Caco-2 (cell line): Measurements from ENCODE around the gene CENPQ. TPM values are rescaled to one million over a fixed set of nuclear protein-coding genes. Genes with fewer than 3 reads are reported as not detected.
A peak's percentile ranks its signal among the peaks of the same experiment; 100 is the strongest.

ENCODE experiments used
- BruUV-seq: library from RNA; stranded (reverse); fragments of 400-500 nt; replicated peaks from 2 replicates; lab custom pipeline; 2021; lab: Mats Ljungman, UMichigan
- CTCF ChIA-PET: fragments of 300-600 bp; sonication (Branson Sonifier 250); formaldehyde crosslinking; loops from one replicate; lab custom pipeline; 2022; ENCODE audit warnings: antibody characterized with exemption; lab: Charles Lee
- POLR2A ChIA-PET: fragments of 300-600 bp; sonication (Branson Sonifier 250); formaldehyde crosslinking; loops from one replicate; lab custom pipeline; 2022; ENCODE audit warnings: antibody characterized with exemption; lab: Charles Lee
- DNase-seq, 2 experiments: peaks; one replicate each; pipeline versions ENCODE4 v3.0.0 to v3.0.0-alpha.2; 2020 to 2022
- H3K27me3 ChIP-seq: replicated peaks from 2 replicates; pipeline ENCODE4 v1.6.0; 2011; ENCODE audit warnings: low read length; ENCODE audit not compliant: control insufficient read depth, insufficient read depth
- H3K36me3 ChIP-seq: 2 replicates; pipeline ENCODE4 v1.5.1; 2011; ENCODE audit warnings: low read length; ENCODE audit not compliant: control insufficient read depth, insufficient read depth
- H3K4me1 ChIP-seq: fragments of 250-450 bp; sonication (Bioruptor Pico); 2 replicates; pipeline ENCODE4 v1.5.1; 2020; ENCODE audit warnings: mild to moderate bottlenecking
- H3K4me3 ChIP-seq: 2 replicates; pipeline ENCODE4 v1.5.1; 2011; ENCODE audit warnings: low read depth, mild to moderate bottlenecking, control low read depth, low read length
- H3K9me3 ChIP-seq: fragments of 250-450 bp; sonication (Bioruptor Pico); 2 replicates; pipeline ENCODE4 v1.5.1; 2020; ENCODE audit warnings: mild to moderate bottlenecking, moderate library complexity
- H3K27ac Mint-ChIP-seq: one replicate; pipeline ENCODE4 v1.8.0; 2022; ENCODE audit warnings: mixed read lengths; ENCODE audit not compliant: unreplicated experiment
- H3K27me3 Mint-ChIP-seq: one replicate; pipeline ENCODE4 v1.8.0; 2022; ENCODE audit warnings: mixed read lengths; ENCODE audit not compliant: insufficient read depth, unreplicated experiment
- H3K36me3 Mint-ChIP-seq: one replicate; pipeline ENCODE4 v1.8.0; 2022; ENCODE audit warnings: mild to moderate bottlenecking, mixed read lengths; ENCODE audit not compliant: insufficient read depth, unreplicated experiment
- H3K4me1 Mint-ChIP-seq: one replicate; pipeline ENCODE4 v1.8.0; 2022; ENCODE audit warnings: low read depth, mixed read lengths; ENCODE audit not compliant: unreplicated experiment
- H3K4me3 Mint-ChIP-seq: one replicate; pipeline ENCODE4 v1.8.0; 2022; ENCODE audit warnings: mild to moderate bottlenecking, moderate library complexity, mixed read lengths; ENCODE audit not compliant: unreplicated experiment
- H3K9me3 Mint-ChIP-seq: one replicate; pipeline ENCODE4 v1.8.0; 2022; ENCODE audit warnings: mixed read lengths; ENCODE audit not compliant: unreplicated experiment
- intact Hi-C: fragments of 100-400 bp; cut with micrococcal nuclease; formaldehyde crosslinking; loops from one replicate; pipeline ENCODE4 v1.10.0; 2022; ENCODE audit not compliant: unreplicated experiment
- total RNA-seq: library from RNA; stranded (reverse); gene quantifications from 2 replicates; pipeline ENCODE4 v1.2.3, GENCODE V29; 2022
- TF ChIP-seq, protein P1 (sequence below), 2 experiments: fragments of 200-600 bp in 1 of 2; IDR thresholded peaks; 1 replicate in 1 of 2; 2 replicates in 1 of 2; pipeline versions ENCODE4 v1.5.1 to v1.8.0; 2011 to 2022; ENCODE audit warnings: antibody characterized with exemption in 1 of 2, control low read depth in 1 of 2, inconsistent platforms in 1 of 2, low read depth in 1 of 2, low read length in 1 of 2, mild to moderate bottlenecking in 1 of 2, moderate library complexity in 1 of 2; ENCODE audit not compliant: insufficient read depth in 1 of 2, severe bottlenecking in 1 of 2, unreplicated experiment in 1 of 2

Gene CENPQ
- total RNA-seq, 1 experiment from 2014 or later, result 13.4 TPM

GRCh38 chr6:49504666-49505065 lies 41.5 kb downstream of the CENPQ start:
- H3K4me1 ChIP-seq, result no peaks in the 10 kb centered on the region
- H3K27me3 Mint-ChIP-seq, result no peaks in the 10 kb centered on the region
- peaks cover 9% of the 10 kb centered on the region for H3K4me1 Mint-ChIP-seq
- CTCF ChIA-PET, result no interaction called here
- H3K4me3 Mint-ChIP-seq, result no peak overlapping the region
- H3K36me3 Mint-ChIP-seq, result no peaks in the 10 kb centered on the region
- TF ChIP-seq, protein P1, sequence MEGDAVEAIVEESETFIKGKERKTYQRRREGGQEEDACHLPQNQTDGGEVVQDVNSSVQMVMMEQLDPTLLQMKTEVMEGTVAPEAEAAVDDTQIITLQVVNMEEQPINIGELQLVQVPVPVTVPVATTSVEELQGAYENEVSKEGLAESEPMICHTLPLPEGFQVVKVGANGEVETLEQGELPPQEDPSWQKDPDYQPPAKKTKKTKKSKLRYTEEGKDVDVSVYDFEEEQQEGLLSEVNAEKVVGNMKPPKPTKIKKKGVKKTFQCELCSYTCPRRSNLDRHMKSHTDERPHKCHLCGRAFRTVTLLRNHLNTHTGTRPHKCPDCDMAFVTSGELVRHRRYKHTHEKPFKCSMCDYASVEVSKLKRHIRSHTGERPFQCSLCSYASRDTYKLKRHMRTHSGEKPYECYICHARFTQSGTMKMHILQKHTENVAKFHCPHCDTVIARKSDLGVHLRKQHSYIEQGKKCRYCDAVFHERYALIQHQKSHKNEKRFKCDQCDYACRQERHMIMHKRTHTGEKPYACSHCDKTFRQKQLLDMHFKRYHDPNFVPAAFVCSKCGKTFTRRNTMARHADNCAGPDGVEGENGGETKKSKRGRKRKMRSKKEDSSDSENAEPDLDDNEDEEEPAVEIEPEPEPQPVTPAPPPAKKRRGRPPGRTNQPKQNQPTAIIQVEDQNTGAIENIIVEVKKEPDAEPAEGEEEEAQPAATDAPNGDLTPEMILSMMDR (IDR thresholded peaks at IDR 0.05; ENCODE audit: insufficient read depth in 1 of 2, low read depth in 1 of 2, low read length in 1 of 2, severe bottlenecking in 1 of 2, unreplicated experiment in 1 of 2), result no peak
- intact Hi-C loops, result no loop called here
- no peaks in the 10 kb centered on the region for H3K36me3 ChIP-seq
- no peak overlapping the region for H3K27ac Mint-ChIP-seq
- no TSS peak for BruUV-seq
- DNase-seq, result no peak
- H3K4me3 ChIP-seq, result no peak overlapping the region
- POLR2A ChIA-PET, result no interaction called here
- H3K27me3 ChIP-seq, result no peaks in the 10 kb centered on the region
- H3K9me3 ChIP-seq, result no peaks in the 10 kb centered on the region
- H3K9me3 Mint-ChIP-seq, result peaks cover 29% of the 10 kb centered on the region

DNA sequence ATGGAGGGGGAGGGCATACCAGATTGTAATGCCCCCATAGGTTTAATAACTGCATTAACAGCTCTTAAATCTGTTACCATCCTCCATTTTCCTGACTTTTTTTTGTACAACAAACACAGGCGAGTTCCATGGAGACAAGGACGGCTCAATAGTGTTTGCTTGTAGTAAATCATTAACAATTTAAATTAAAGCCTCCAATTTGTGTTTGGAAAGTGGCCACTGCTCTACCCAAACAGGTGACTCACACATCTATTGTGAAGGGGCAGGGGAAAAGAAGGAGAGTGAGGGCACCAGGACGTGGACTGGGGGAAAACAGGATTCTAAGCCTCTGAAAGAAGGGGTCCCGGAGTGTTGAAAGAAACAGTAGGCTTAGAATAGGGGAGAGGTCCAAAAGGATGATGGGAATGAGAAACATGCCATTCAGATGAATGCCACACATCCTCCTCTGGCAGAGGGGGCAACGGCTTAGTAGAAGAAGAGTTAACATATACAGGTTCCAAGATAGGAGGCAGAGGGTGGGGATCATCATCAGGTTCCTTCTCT lies 43.5 kb downstream of the CENPQ start:
- intact Hi-C loops, result no loop called here
- POLR2A ChIA-PET, result no interaction called here
- Histone ChIP-seq H3K27me3 (no peaks in the 10 kb centered on the region), H3K9me3 (no peaks in the 10 kb centered on the region), H3K4me1 (no peaks in the 10 kb centered on the region), H3K4me3 (no peak overlapping the region), H3K36me3 (no peaks in the 10 kb centered on the region)
- CTCF ChIA-PET, result no interaction called here
- peak in 1 of 2 experiments; percentile 7 for DNase-seq
- H3K27me3 Mint-ChIP-seq, result no peaks in the 10 kb centered on the region
- H3K36me3 Mint-ChIP-seq, result no peaks in the 10 kb centered on the region
- peak overlapping the region; percentile 5 for H3K27ac Mint-ChIP-seq
- TF ChIP-seq, protein P1 (IDR thresholded peaks at IDR 0.05; ENCODE audit: insufficient read depth in 1 of 2, low read depth in 1 of 2, low read length in 1 of 2, severe bottlenecking in 1 of 2, unreplicated experiment in 1 of 2), result no peak
- H3K4me1 Mint-ChIP-seq, result peaks cover 9% of the 10 kb centered on the region
- H3K4me3 Mint-ChIP-seq, result no peak overlapping the region
- H3K9me3 Mint-ChIP-seq, result peaks cover 29% of the 10 kb centered on the region
- no TSS peak for BruUV-seq

DNA sequence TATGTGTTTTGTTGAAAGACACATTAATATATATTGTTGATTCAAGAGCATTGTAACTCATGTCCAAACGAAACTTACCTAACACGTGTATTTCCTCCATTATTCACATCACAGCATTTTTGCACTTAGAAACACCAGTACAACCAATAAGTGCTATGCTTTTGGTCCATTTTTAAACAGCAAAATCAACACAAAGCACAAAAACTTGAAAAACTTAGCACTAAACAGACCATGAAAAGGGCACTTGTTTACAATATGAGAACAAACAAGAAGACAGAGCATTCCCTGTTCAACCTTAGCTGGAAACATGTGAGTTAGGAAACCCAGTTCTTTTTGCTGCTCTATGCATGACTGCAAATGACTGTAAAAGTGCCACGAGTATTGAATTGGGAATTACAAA lies 46.2 kb downstream of the CENPQ start:
- H3K4me3 ChIP-seq, result no peak overlapping the region
- no peaks in the 10 kb centered on the region for H3K36me3 Mint-ChIP-seq
- BruUV-seq, result no TSS peak
- no peak for DNase-seq
- no peak overlapping the region for H3K4me3 Mint-ChIP-seq
- no peaks in the 10 kb centered on the region for H3K27me3 Mint-ChIP-seq
- intact Hi-C loops, result no loop called here
- no peaks in the 10 kb centered on the region for H3K36me3 ChIP-seq
- ChIA-PET CTCF (no interaction called here), POLR2A (no interaction called here)
- H3K9me3 ChIP-seq, result no peaks in the 10 kb centered on the region
- TF ChIP-seq, protein P1 (IDR thresholded peaks at IDR 0.05; ENCODE audit: insufficient read depth in 1 of 2, low read depth in 1 of 2, low read length in 1 of 2, severe bottlenecking in 1 of 2, unreplicated experiment in 1 of 2), result no peak
- H3K27me3 ChIP-seq, result no peaks in the 10 kb centered on the region
- H3K9me3 Mint-ChIP-seq, result peaks cover 29% of the 10 kb centered on the region
- peaks cover 7% of the 10 kb centered on the region; the same call in 1 of the 2 replicates for H3K4me1 ChIP-seq
- H3K27ac Mint-ChIP-seq, result no peak overlapping the region
- peaks cover 16% of the 10 kb centered on the region for H3K4me1 Mint-ChIP-seq
